GM12892 (cell line): ENCODE data around the gene ACADS.

Source experiments
- POLR2A ChIP-seq: IDR thresholded peaks from 2 replicates; pipeline ENCODE4 v1.6.1; 2011; ENCODE audit warnings: low read depth, low read length, control low read depth
- POLR2AphosphoS5 ChIP-seq: IDR thresholded peaks from 2 replicates; pipeline ENCODE4 v1.6.1; 2011; ENCODE audit warnings: low read depth, low read length, control low read depth
- TAF1 ChIP-seq: IDR thresholded peaks from 2 replicates; pipeline ENCODE4 v1.6.1; 2011; ENCODE audit warnings: low read depth, mild to moderate bottlenecking, control low read depth, low read length, borderline replicate concordance

GRCh38 chr12:120711411-120711810, 14.2 kb upstream of the ACADS start:
- TF ChIP-seq POLR2AphosphoS5 (no peak), POLR2A (no peak), TAF1 (no peak)
